ENCODE data around the gene KIZ.

The KIZ gene

DNA sequence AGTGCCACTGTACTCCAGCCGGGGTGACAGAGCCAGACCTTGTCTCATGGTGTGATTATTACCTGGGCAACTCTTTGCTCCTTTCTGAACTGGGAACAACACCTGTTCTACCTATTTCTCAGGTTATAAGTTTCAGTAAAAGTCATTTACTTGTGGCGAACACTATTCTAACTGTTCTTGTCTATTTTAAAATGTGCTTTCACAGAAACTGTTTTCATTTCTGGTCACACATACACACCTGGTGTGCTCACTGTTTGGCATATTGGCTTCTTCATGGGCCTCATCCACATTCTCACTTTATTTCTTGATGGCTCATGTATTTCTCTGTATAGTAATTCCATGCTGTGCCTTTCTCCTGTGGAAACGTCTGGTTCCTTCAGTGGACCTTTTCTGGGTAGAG lies 146.8 kb downstream of the KIZ start:
- DNase-seq: no peak

DNA sequence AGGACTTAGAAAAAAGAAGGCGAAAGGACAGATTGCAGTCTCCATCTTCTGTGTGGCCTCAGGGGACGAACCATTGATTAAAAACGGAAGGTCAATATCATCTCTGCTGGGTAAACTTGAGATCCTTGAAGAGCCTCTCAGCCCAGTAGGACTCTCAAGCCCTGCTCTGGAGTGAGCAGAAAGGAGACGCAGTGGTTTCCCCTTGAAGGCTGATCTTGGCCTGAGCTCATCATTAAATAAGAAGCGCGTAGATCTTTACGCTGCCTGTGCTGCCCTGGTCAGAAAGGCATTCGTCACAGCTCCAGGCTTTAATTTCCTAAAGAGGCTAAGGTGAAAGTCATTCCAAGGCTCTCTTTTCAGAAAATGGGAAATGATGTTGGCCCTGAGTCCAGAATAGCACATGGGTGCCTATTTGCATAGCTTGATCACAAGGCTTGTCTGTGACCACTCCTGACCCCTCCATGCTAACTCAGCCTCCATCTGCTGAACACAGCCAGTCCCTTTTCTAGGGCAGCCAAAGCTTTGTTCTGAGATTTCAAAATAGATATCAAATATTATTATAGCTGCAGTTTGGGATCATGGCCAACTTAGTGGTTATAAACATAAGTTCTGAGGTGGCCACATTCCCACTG lies 148.0 kb downstream of the KIZ start:
- no peak for DNase-seq

DNA sequence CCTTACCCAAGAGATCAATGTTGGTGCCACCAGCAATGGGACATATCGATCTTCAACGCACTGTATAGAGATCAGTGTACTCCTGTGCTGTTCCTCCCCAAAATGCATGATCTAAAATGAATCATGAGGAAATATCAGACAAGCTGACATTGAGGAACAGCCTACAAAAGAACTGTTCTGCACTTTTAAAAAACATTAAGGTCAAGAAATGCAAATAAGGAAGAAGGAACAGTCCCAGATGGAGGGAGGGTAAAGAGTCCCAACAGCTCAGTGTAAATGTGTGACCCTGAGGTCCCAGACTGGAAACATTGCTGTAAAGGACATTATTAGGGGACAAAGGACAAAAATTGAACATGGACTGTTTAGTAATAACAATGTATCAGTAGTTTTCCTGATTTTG lies 152.9 kb downstream of the KIZ start:
- DNase-seq: no peak

DNA sequence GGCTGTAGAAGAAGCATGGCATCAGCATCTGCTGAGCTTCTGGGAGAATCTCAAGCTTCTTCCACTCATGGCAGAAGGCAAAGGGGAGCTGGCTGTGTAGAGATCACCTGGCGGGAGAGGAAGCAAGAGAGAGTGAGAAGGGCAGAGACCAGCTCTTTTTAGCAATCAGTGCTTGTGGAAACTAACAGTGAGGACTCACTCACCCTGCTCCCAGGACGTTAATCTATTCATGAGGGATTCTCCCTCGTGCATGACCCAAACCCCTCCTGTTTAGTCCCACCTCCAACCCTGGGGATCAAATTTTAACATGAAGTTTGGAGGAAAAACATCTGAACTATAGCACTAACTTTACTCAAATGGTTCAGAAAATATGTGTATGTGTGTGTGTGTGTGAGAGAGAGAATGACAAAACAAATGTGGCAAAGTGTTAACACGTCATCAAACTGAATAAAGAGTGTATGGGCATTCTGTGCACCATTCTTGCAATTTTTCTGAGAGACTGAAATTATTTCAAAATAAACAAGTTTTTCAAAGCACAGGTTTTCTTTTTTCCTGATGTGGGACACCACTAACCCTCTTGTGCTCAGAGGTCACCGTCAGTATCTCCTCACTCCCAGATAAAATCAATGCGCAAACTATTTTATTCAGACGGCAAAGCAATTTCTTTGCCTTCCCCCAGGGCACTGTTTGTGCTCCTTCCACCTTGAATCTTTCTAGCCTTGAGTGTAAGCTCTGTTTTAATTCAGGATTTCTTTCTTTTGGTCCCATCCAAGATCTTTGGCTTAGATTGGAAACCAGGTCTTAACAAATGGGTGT lies 154.0 kb downstream of the KIZ start:
- no peak for DNase-seq

DNA sequence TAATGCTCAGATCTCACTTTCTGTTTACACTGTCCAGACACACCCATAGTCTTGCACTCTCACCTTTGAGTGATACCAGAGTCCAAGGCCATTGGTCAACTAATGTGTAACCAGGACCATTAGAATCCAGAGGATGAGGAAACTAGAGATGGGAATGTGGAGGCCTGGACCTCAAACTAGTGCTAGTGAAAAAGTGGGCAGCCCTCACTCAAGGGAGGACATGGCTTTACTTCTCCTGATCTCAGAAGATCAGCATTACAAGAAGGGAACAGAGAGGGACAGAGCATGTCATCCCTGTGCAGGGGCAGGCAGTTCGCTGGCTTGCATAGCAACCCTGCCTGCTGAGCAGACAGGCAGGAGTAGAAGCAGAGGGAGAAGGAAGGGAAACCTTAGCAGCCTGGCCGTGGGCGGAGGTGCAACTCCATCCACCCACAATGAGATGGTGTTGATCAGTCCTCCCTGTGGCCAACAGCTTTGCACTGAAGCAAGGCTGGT lies 154.7 kb downstream of the KIZ start:
- no peak for DNase-seq

DNA sequence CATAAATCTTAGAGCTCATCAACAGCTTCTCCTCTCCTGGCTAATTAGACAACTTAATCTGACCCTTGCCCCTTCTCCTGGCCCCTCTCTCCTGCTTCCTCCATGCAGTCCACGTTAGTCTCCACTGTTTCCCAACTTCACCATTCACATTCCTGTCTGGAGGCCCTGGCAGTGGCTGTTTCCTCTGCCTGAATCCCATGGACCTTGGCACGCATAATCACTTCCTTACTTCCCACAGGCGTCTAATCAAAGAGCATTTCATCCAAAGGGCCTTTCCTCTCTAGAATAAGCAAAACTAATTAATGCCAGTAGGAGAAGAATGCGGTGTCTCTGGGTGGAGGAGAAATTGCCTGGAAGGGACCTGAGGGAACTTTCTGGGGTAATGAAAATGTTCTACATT lies 160.9 kb downstream of the KIZ start:
- no peak for DNase-seq

DNA sequence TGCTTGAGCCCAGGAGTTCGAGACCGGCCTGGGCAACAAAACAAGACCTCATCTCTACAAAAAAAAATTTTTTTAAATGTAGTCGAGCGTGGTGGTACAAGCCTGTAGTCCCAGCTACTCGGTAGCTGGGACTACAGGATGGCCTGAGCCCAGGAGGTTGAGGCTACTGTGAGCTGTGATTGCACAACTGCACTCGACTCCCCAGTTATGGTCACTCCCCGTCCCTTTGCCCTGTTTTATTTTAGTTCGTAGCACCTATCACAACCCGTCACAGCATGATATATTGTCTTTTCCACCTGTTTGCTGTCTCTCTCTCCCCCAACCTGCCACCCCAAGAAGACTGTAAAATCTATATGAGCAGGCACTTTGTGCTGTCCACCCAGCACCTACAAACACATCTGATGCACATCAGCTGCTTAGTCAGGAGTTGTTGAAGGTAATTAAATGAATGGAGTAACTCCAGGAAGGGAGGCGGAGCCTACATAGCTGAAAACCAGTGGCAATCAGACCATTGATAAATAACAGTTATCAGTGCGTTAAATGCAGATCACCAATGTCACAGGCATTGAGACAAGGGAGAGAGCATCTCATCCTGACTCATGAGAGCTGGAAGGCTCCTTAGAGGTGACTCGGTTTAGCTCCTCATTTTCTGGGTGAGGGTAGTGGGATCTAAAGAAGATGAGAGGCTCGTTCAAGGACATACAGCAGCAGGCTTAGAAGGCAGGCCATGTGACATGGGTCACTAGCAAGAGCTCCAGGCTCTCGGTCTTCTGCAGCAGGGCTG lies 162.9 kb downstream of the KIZ start:
- DNase-seq: no peak

DNA sequence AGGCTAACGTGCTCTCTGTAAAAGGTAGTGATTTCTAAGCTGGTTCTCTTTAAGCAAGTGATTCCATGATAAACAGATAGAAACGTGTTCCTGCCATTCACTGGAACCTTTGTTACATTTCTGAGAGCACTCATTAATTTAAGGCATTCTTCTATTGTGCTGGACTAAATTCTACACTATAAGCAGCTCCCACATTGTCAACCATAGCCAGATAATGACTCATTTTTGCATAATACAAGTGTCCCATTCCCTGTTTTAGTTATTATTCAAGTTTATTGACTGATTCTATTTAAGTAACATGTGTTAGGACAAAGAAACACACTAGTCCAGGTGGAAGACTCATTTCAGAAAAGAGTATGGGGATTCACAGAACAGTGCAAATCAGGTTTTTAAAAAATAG lies 163.8 kb downstream of the KIZ start:
- no peak for DNase-seq

DNA sequence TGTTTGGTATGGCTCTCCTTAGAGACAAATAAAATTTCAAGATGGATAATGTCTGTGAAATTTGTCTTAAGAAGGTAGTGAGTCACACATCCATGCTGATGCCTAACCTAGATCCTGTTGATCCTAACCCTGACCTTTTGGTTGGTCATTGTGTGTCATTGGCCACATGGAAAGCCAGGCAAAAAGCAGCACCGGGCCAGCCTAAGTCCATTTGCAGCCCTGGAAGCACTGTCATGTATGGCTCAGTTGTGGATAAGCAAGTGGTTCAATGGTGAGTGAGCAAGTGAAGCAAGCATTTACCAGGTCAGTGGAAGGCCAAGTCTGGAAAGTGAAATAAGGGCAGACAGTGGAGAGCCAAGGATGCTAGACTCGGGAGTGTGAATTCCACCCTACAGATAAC lies 165.1 kb downstream of the KIZ start:
- no peak for DNase-seq

DNA sequence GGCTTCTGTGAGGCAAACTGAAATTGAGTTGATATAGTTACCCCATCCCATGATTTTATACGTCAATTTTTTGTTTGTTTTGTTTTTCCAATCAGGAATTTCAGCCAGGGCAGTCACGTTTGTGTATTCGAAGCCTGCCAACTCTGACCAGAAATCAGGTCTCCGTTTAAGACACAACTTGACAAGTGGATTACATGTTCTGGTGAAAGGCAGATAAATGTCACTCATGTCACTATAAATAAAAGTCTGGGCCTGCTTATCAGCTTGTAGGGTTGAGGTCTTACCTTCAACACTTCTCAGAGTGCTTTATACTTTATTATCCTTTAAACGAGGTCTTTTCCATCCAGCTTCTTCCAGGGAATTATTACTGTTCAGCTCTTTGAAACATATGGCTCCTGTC lies 168.9 kb downstream of the KIZ start:
- DNase-seq: no peak
